Stimulated activated CD8-positive, alpha-beta memory T cell treated with anti-CD3 and anti-CD28 coated beads, Interleukin-7, amount 100 ng/mL, for 24 hours (primary cell): ENCODE measurements around the gene PPP1R12B.

Experiments used
- DNase-seq: peaks from one replicate; pipeline ENCODE4 v3.0.0-alpha.2; 2020; ENCODE audit warnings: low read depth

PPP1R12B gene

GRCh38 chr1:202348509-202349205 is at the start of gene PPP1R12B:
TSS of gene PPP1R12B (plus strand) at chr1:202348699. CDS start at chr1:202348852, 153 bp downstream.
- peak; percentile 87 for DNase-seq

- DNase-seq, result no peak
Measured at GRCh38 chr1:202302166-202302565, 46.3 kb upstream of the PPP1R12B start.

GRCh38 chr1:202304375-202304774 is 44.1 kb upstream of the PPP1R12B start:
- no peak for DNase-seq

GRCh38 chr1:202305168-202305567 is 43.3 kb upstream of the PPP1R12B start:
- DNase-seq, result no peak

GRCh38 chr1:202306535-202307345 is 41.8 kb upstream of the PPP1R12B start:
- no peak for DNase-seq

GRCh38 chr1:202310071-202310725 is 38.3 kb upstream of the PPP1R12B start:
- DNase-seq, result no peak

GRCh38 chr1:202310746-202311145 is 37.8 kb upstream of the PPP1R12B start:
- no peak for DNase-seq

- no peak for DNase-seq
Measured at GRCh38 chr1:202311875-202312635, 36.4 kb upstream of the PPP1R12B start.

GRCh38 chr1:202315576-202316168 is 32.8 kb upstream of the PPP1R12B start:
- DNase-seq, result peak; percentile 57

- DNase-seq, result no peak
Measured at GRCh38 chr1:202316186-202316585, 32.3 kb upstream of the PPP1R12B start.

GRCh38 chr1:202317941-202318925 is 30.3 kb upstream of the PPP1R12B start:
- no peak for DNase-seq

- no peak for DNase-seq
Measured at GRCh38 chr1:202319381-202320080, 29.0 kb upstream of the PPP1R12B start.

- no peak for DNase-seq
Measured at GRCh38 chr1:202320081-202320405, 28.5 kb upstream of the PPP1R12B start.

- no peak for DNase-seq
Measured at GRCh38 chr1:202323731-202324130, 24.8 kb upstream of the PPP1R12B start.

- no peak for DNase-seq
Measured at GRCh38 chr1:202324646-202325045, 23.9 kb upstream of the PPP1R12B start.

- DNase-seq, result no peak
Measured at GRCh38 chr1:202329891-202330290, 18.6 kb upstream of the PPP1R12B start.

- no peak for DNase-seq
Measured at GRCh38 chr1:202333861-202334260, 14.6 kb upstream of the PPP1R12B start.

GRCh38 chr1:202343652-202344349 is 4.7 kb upstream of the PPP1R12B start:
- no peak for DNase-seq

GRCh38 chr1:202348005-202348508 is 442 bp upstream of the PPP1R12B start:
- no peak for DNase-seq
